ENCODE measurements around the gene USF1. TPM values are rescaled to one million over a fixed set of nuclear protein-coding genes. Genes with fewer than 3 reads are reported as not detected.

The USF1 gene
- total RNA-seq = 43.7 and 44.0 TPM in 2 replicates

GRCh38 chr1:161045736-161046604, at the start of gene USF1:
Gene USF1 (minus strand): TSS chr1:161045977. CDS start chr1:161043275, 2,702 bp downstream.

GRCh38 chr1:161089251-161089924, 43.6 kb upstream of the USF1 start, which contains the start of gene NECTIN4:
Gene NECTIN4 (minus strand): TSS chr1:161089558. CDS start chr1:161089296, 262 bp downstream.

GRCh38 chr1:161069731-161070270, 24.0 kb upstream of the USF1 start, which contains the start of gene ARHGAP30:
Gene ARHGAP30 (minus strand): TSS chr1:161069891. CDS start chr1:161069624, 267 bp downstream.

GRCh38 chr1:161038523-161039153, 7.1 kb downstream of the USF1 start, which contains the start of gene TSTD1:
Gene TSTD1 (minus strand): TSS chr1:161038964. CDS start chr1:161038889, 75 bp downstream.

GRCh38 chr1:161020509-161021164, 25.1 kb downstream of the USF1 start, which contains the start of gene F11R:
Gene F11R (minus strand): TSS chr1:161021152. CDS start chr1:161021073, 79 bp downstream.

Small RNA genes within 50 kb of the gene (small RNA-seq; reads per million reads assigned to genes)
- gene AL591806.2 = not detected

Other genes starting within 250 kb of the USF1 start
- not detected in 2 replicates for gene LY9, start 249.8 kb downstream of the USF1 start, total RNA-seq
- not detected in 2 replicates for gene CD244, start 183.1 kb downstream of the USF1 start, total RNA-seq
- not detected in 2 replicates for gene ITLN1, start 160.8 kb downstream of the USF1 start, total RNA-seq
- gene ITLN2, start 91.2 kb downstream of the USF1 start, total RNA-seq = not detected in 2 replicates
- under 0.01 and 0.20 TPM in 2 replicates for gene F11R, start 24.8 kb downstream of the USF1 start, total RNA-seq
- 0.39 and 0.73 TPM in 2 replicates for gene TSTD1, start 7.0 kb downstream of the USF1 start, total RNA-seq
- not detected in 2 replicates for gene ARHGAP30, start 23.9 kb upstream of the USF1 start, total RNA-seq
- gene NECTIN4, start 43.6 kb upstream of the USF1 start, total RNA-seq = 0.20 TPM in 1 of 2 replicates, not detected in the other
- 0.20 and 0.73 TPM in 2 replicates for gene KLHDC9, start 52.4 kb upstream of the USF1 start, total RNA-seq
- 16.0 and 25.4 TPM in 2 replicates for gene PFDN2, start 72.1 kb upstream of the USF1 start, total RNA-seq
- gene NIT1, start 72.1 kb upstream of the USF1 start, total RNA-seq = 17.3 and 19.5 TPM in 2 replicates
- 23.3 and 27.2 TPM in 2 replicates for gene DEDD, start 86.7 kb upstream of the USF1 start, total RNA-seq
- 42.8 and 63.6 TPM in 2 replicates for gene UFC1, start 108.0 kb upstream of the USF1 start, total RNA-seq
- 8.1 and 8.6 TPM in 2 replicates for gene USP21, start 113.5 kb upstream of the USF1 start, total RNA-seq
- 8.8 and 10.8 TPM in 2 replicates for gene PPOX, start 120.4 kb upstream of the USF1 start, total RNA-seq
- 12.1 and 20.3 TPM in 2 replicates for gene B4GALT3, start 131.5 kb upstream of the USF1 start, total RNA-seq
- gene ADAMTS4, start 153.1 kb upstream of the USF1 start, total RNA-seq = 1.8 and 2.9 TPM in 2 replicates
- gene NDUFS2, start 156.4 kb upstream of the USF1 start, total RNA-seq = 98.5 and 108 TPM in 2 replicates
- gene FCER1G, start 169.3 kb upstream of the USF1 start, total RNA-seq = 0.59 TPM in 1 of 2 replicates, not detected in the other
- not detected in 2 replicates for gene APOA2, start 177.7 kb upstream of the USF1 start, total RNA-seq
- gene TOMM40L, start 180.1 kb upstream of the USF1 start, total RNA-seq = 8.5 and 10.4 TPM in 2 replicates
- gene NR1I3, start 192.2 kb upstream of the USF1 start, total RNA-seq = not detected in 2 replicates
- gene PCP4L1, start 212.8 kb upstream of the USF1 start, total RNA-seq = not detected in 2 replicates

Data from subcutaneous preadipocyte (primary cell).